K562 (cell line): ENCODE measurements around the gene PRR19. TPM values are rescaled to one million over a fixed set of nuclear protein-coding genes. Genes with fewer than 3 reads are reported as not detected.

Experiments
- CBFB ChIP-seq: sonication (generic); formaldehyde crosslinking; IDR thresholded peaks from 2 replicates; pipeline ENCODE4 v1.4.0; 2020; ENCODE audit warnings: mild to moderate bottlenecking, missing genetic modification reagents
- CBX3 ChIP-seq, 2 experiments: IDR thresholded peaks; 1 replicate in 1 of 2; 2 replicates in 1 of 2; pipeline ENCODE4 v1.6.1; 2012; ENCODE audit warnings: inconsistent platforms in 2 of 2, low read length in 2 of 2, borderline replicate concordance in 1 of 2, control low read depth in 1 of 2
- DACH1 ChIP-seq: fragments of 450-650 bp; IDR thresholded peaks from 2 replicates; pipeline ENCODE4 v1.6.1; 2018; ENCODE audit not compliant: partially characterized antibody
- ELF2 ChIP-seq: fragments of 250-450 bp; sonication (Bioruptor Pico); IDR thresholded peaks from 2 replicates; pipeline ENCODE4 v1.5.0; 2021; ENCODE audit warnings: mild to moderate bottlenecking
- ILK ChIP-seq: fragments of 450-650 bp; IDR thresholded peaks from 2 replicates; pipeline ENCODE4 v1.6.1; 2016; ENCODE audit warnings: missing genetic modification characterization, low read depth, mild to moderate bottlenecking, missing compliant biosample characterization, moderate library complexity, borderline replicate concordance
- KDM2B ChIP-seq: fragments of 250-450 bp; sonication (Bioruptor Pico); IDR thresholded peaks from 2 replicates; pipeline ENCODE4 v1.8.0; 2021; ENCODE audit warnings: mild to moderate bottlenecking, moderate library complexity
- SIN3A ChIP-seq, 2 experiments: fragments of 150-350 bp in 1 of 2; IDR thresholded peaks; 2 replicates each; pipeline ENCODE4 v1.6.1; 2011 to 2016; ENCODE audit warnings: borderline replicate concordance in 2 of 2, low read depth in 2 of 2, low read length in 2 of 2, mild to moderate bottlenecking in 2 of 2, moderate library complexity in 2 of 2; ENCODE audit not compliant: control insufficient read depth in 1 of 2
- YY1 ChIP-seq, 3 experiments: IDR thresholded peaks; 2 replicates each; pipeline ENCODE4 v1.6.1; 2011; ENCODE audit warnings: low read length in 2 of 3, mild to moderate bottlenecking in 2 of 3, moderate library complexity in 2 of 3, borderline replicate concordance in 1 of 3, control low read depth in 1 of 3, low read depth in 1 of 3; ENCODE audit not compliant: insufficient read depth in 3 of 3, insufficient replicate concordance in 2 of 3, control insufficient read depth in 1 of 3, insufficient read length in 1 of 3; ENCODE audit errors: extremely low read depth in 1 of 3
- ZNF263 ChIP-seq: sonication (generic); formaldehyde crosslinking; IDR thresholded peaks from 2 replicates; pipeline ENCODE4 v1.8.0; 2022; ENCODE audit warnings: mild to moderate bottlenecking, missing genetic modification reagents, borderline replicate concordance
- ZNF347 ChIP-seq: fragments of 450-650 bp; formaldehyde crosslinking; IDR thresholded peaks from 2 replicates; pipeline ENCODE4 v1.4.0; 2020; ENCODE audit warnings: low read depth, mild to moderate bottlenecking, moderate library complexity
- ZNF445 ChIP-seq: fragments of 250-450 bp; sonication (Bioruptor Pico); IDR thresholded peaks from 2 replicates; pipeline ENCODE4 v1.4.0; 2020; ENCODE audit warnings: low read depth, mild to moderate bottlenecking, moderate library complexity
- polyA plus RNA-seq, 8 experiments: library from polyadenylated mRNA; depleted of rRNA in 4 of 8; stranded (reverse) in 5 of 8; unstranded in 3 of 8; fragments of >200 nt; fragmentation: Nextera tagmentation in 2 of 8; fragmentation: Illumina TruSeq in 1 of 8; extraction: Ambion mirVana in 2 of 8; extraction: Trizol in 1 of 8; gene quantifications; 2 replicates each; pipeline versions ENCODE4 v1.2.1 to v1.2.3, GENCODE V29; 2011 to 2014; ENCODE audit warnings: inconsistent platforms in 1 of 8, missing spikeins in 1 of 8
- total RNA-seq, 7 experiments: library from RNA; depleted of rRNA in 6 of 7; stranded (reverse); fragments of >200 nt in 6 of 7; fragmentation: Illumina TruSeq in 2 of 7; extraction: Trizol in 2 of 7; gene quantifications; 2 replicates each; pipeline versions ENCODE4 v1.2.1 to v1.2.3, GENCODE V29; 2011 to 2021; ENCODE audit warnings: low replicate concordance in 1 of 7
- TF ChIP-seq, protein P1 (sequence below), 2 experiments: fragments of 450-650 bp; conservative IDR thresholded peaks; 2 replicates each; pipeline ENCODE4 v1.6.1; 2017; ENCODE audit warnings: mild to moderate bottlenecking in 2 of 2, moderate library complexity in 2 of 2
- TF ChIP-seq, protein P2 (sequence below): sonication (generic); formaldehyde crosslinking; IDR thresholded peaks from 2 replicates; pipeline ENCODE4 v1.9.0; 2022; ENCODE audit warnings: mild to moderate bottlenecking, missing genetic modification reagents
- TF ChIP-seq, protein P3 (sequence below): fragments of 450-650 bp; IDR thresholded peaks from 2 replicates; pipeline ENCODE4 v1.6.1; 2014; ENCODE audit warnings: low read depth, mild to moderate bottlenecking, moderate library complexity, borderline replicate concordance
- TF ChIP-seq, protein P4 (sequence below): conservative IDR thresholded peaks from 2 replicates; pipeline ENCODE4 v1.6.1; 2011; ENCODE audit warnings: low read depth, mild to moderate bottlenecking, low read length; ENCODE audit not compliant: control insufficient read depth

Gene PRR19
- total and polyA plus RNA-seq, 9 of the 15 experiments (the other 6 are each of a cell fraction or from before 2014, with no cell fraction given): 0.10 to 1.6 (median 0.54) TPM

DNA sequence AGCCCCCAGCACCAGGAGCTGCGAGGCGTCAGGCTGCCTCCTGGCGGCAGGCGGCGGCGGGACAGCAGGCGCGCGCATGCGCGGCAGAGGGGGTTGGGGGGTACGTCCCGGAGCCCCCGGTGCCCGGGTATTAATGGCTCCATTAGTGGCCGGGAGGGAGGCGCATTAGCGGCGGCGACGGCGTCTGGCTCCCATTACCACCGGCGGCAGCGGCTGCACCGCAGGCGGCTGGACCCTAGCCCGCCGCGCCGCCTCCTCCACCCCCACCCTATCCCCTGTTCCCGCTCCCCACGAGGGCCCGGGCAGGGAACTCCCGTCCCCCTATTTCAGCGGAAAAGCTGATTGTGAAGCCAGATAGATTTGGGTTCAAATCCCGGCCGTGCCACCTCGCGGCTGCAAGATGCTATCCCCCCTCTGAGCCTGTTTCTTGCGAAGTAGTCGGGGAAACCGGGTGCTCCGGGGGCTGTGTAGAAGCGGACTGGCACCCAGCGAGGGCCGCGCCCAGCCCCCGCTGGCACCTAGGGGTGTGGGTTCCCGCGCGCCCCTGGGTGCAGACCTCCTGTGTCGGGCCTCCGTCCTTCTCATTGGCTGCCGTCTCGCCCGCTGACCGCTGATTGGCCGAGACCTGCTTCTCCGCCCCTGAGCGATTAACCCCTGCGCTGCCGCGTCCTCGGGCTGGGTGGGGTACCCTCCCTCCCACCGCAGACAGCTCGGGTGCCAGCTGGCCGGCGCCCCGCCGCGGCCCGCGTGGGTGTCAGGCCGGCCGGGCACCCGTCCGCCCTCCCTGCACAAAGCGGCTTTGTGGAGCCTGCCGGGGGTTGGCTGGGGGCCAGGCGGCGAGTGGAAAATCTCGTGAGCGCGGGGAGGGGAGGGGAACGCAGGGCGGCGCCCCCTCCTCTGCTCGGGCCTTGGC lies 21.8 kb upstream of the PRR19 start (continued):
- TF ChIP-seq DACH1 (peak; percentile 49), ILK (tag) (no peak), ZNF445 (CRISPR knock-in tag) (no peak), CBX3 (IDR thresholded peaks at IDR 0.05; ENCODE audit: borderline replicate concordance in 1 of 2, low read length in 2 of 2) (no peak), ZNF347 (CRISPR knock-in tag) (no peak), SIN3A (IDR thresholded peaks at IDR 0.05; ENCODE audit: borderline replicate concordance in 2 of 2, control insufficient read depth in 1 of 2, low read depth in 2 of 2, low read length in 2 of 2) (peak; percentile 26 to 81; a peak in 2 of 4 replicates), YY1 (IDR thresholded peaks at IDR 0.05; ENCODE audit: borderline replicate concordance in 1 of 3, control insufficient read depth in 1 of 3, extremely low read depth in 1 of 3, insufficient read depth in 3 of 3, insufficient read length in 1 of 3, insufficient replicate concordance in 2 of 3, low read depth in 1 of 3, low read length in 2 of 3) (peak in 2 of 3 experiments; percentile 38 to 46), CBFB (no peak), ZNF263 (CRISPR knock-in tag) (0 out of 2 replicates have a peak, but pooled peaks have one; percentile 30), KDM2B (CRISPR knock-in tag) (no peak), ELF2 (no peak)
- TF ChIP-seq, protein P1, sequence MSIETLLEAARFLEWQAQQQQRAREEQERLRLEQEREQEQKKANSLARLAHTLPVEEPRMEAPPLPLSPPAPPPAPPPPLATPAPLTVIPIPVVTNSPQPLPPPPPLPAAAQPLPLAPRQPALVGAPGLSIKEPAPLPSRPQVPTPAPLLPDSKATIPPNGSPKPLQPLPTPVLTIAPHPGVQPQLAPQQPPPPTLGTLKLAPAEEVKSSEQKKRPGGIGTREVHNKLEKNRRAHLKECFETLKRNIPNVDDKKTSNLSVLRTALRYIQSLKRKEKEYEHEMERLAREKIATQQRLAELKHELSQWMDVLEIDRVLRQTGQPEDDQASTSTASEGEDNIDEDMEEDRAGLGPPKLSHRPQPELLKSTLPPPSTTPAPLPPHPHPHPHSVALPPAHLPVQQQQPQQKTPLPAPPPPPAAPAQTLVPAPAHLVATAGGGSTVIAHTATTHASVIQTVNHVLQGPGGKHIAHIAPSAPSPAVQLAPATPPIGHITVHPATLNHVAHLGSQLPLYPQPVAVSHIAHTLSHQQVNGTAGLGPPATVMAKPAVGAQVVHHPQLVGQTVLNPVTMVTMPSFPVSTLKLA (conservative IDR thresholded peaks at IDR 0.05): peak; percentile 40 to 67; a peak in 2 of 4 replicates
- TF ChIP-seq, protein P2, sequence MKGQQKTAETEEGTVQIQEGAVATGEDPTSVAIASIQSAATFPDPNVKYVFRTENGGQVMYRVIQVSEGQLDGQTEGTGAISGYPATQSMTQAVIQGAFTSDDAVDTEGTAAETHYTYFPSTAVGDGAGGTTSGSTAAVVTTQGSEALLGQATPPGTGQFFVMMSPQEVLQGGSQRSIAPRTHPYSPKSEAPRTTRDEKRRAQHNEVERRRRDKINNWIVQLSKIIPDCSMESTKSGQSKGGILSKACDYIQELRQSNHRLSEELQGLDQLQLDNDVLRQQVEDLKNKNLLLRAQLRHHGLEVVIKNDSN: no peak
- TF ChIP-seq, protein P3, sequence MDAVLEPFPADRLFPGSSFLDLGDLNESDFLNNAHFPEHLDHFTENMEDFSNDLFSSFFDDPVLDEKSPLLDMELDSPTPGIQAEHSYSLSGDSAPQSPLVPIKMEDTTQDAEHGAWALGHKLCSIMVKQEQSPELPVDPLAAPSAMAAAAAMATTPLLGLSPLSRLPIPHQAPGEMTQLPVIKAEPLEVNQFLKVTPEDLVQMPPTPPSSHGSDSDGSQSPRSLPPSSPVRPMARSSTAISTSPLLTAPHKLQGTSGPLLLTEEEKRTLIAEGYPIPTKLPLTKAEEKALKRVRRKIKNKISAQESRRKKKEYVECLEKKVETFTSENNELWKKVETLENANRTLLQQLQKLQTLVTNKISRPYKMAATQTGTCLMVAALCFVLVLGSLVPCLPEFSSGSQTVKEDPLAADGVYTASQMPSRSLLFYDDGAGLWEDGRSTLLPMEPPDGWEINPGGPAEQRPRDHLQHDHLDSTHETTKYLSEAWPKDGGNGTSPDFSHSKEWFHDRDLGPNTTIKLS: 0 out of 2 replicates have a peak, but pooled peaks have one; percentile 35
- TF ChIP-seq, protein P4, sequence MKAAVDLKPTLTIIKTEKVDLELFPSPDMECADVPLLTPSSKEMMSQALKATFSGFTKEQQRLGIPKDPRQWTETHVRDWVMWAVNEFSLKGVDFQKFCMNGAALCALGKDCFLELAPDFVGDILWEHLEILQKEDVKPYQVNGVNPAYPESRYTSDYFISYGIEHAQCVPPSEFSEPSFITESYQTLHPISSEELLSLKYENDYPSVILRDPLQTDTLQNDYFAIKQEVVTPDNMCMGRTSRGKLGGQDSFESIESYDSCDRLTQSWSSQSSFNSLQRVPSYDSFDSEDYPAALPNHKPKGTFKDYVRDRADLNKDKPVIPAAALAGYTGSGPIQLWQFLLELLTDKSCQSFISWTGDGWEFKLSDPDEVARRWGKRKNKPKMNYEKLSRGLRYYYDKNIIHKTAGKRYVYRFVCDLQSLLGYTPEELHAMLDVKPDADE: peak; percentile 39; the same call in 1 of the 2 replicates
